HEK293T (cell line): ENCODE data around the gene SHF.

Experiments
- BHLHE40 ChIP-seq: fragments of 450-650 bp; IDR thresholded peaks from 2 replicates; pipeline ENCODE4 v1.6.1; 2016; ENCODE audit warnings: mild to moderate bottlenecking, moderate library complexity, borderline replicate concordance
- ELF4 ChIP-seq: fragments of 450-650 bp; IDR thresholded peaks from 2 replicates; pipeline ENCODE4 v1.6.1; 2017; ENCODE audit warnings: antibody characterized with exemption
- FOXA1 ChIP-seq: fragments of 450-650 bp; IDR thresholded peaks from 2 replicates; pipeline ENCODE4 v1.6.1; 2016; ENCODE audit warnings: mild to moderate bottlenecking
- HDGF ChIP-seq: fragments of 450-650 bp; IDR thresholded peaks from 2 replicates; pipeline ENCODE4 v1.6.1; 2017; ENCODE audit warnings: antibody characterized with exemption, borderline replicate concordance
- SP1 ChIP-seq: fragments of 450-650 bp; IDR thresholded peaks from 2 replicates; pipeline ENCODE4 v1.6.1; 2017
- TARDBP ChIP-seq: fragments of 450-650 bp; IDR thresholded peaks from 2 replicates; pipeline ENCODE4 v1.6.1; 2016

- TF ChIP-seq ELF4 (no peak), SP1 (no peak), HDGF (no peak), FOXA1 (no peak), BHLHE40 (no peak), TARDBP (no peak)
Observed at GRCh38 chr15:45118131-45118588, 69.6 kb downstream of the SHF start.
